Melanocyte of skin (primary cell): ENCODE measurements around the gene UBE2F. TPM values are rescaled to one million over a fixed set of nuclear protein-coding genes. Genes with fewer than 3 reads are reported as not detected.

ENCODE experiments used
- small RNA-seq, 2 donors: library from RNA; depleted of rRNA; stranded (forward); fragments of <200 nt; gene quantifications; one replicate each; pipeline ENCODE3, GENCODE V24; 2012
- total RNA-seq, 2 donors: library from RNA; depleted of rRNA; stranded (reverse); fragments of >200 nt; gene quantifications; 2 replicates each; pipeline ENCODE4 v1.2.3, GENCODE V29; 2012

Gene UBE2F
- 10 to 100 TPM; 55.9 to 58.2 TPM for total RNA-seq

DNA sequence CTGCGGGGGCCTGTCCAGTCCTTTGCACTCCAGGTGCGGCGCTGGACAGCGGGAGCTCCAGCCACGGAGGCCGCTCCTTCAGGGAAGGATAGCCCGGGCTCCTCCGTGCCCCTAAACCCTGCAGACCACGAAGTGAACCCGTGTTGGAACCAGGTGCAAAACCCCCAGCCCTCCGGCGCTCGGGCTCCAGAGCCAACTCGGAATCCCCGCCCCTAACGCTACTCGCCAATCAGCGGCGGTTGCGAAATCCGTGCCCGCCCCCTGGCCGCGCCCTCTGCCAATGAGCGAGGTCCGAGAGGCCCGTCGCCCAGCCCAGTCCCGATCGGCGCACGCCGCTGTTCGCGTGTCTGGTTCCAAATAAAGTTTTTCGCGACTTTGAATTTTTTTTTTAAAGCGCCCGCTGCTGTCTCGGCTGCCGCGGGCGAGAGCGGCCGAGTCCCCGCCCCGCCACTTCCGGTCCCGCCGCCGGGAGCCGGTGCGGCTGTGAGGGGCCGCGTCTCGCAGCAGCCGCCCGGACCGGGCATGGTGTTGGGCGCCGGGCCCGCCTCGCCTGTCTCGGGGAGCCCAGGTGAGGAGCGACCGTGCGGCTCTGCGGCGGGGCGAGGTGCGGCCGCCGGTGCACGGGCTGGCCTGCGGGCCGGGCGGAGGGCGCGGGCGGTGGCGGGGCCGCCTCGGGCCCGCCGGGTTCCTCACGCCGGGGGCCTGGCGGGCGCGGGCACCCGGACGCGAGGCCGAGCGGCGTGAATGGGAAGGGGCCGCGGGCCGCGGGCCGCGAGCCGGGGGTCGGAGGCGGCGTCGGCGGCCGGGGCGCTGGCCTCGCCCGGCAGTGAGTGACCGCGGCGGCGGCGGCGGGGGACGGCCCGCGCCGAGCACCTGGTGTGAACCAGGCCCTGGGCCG lies at the start of gene UBE2F:
Gene UBE2F, plus strand, starts transcription at position 450 of the 898 bp plus-strand sequence. CDS start 6,094 bp downstream, outside the sequence.

GRCh38 chr2:238060542-238061314 lies 93.9 kb downstream of the UBE2F start, which contains the start of gene SCLY:
TSS of gene SCLY (plus strand) at chr2:238061001. CDS start at chr2:238061055, 54 bp downstream.

Small RNA genes within 50 kb of the gene (small RNA-seq; reads per million reads assigned to genes)
- 0 to 0.26 reads per million in 2 donors for gene RNU6-1333P

Other genes with a start within 250 kb of the UBE2F start
- under 1 TPM in 1 of 2 donors, not detected in 1; 0.34 TPM for gene RBM44, start 168.2 kb upstream of the UBE2F start, total RNA-seq
- gene RAMP1, start 107.4 kb upstream of the UBE2F start, total RNA-seq: 10 to 100 TPM in 1 of 2 donors, under 1 TPM in 1; 0.33 to 11.0 TPM
- 10 to 100 TPM; 13.4 to 37.6 TPM for gene SCLY, start 94.0 kb downstream of the UBE2F start, total RNA-seq
- under 1 TPM in 1 of 2 donors, not detected in 1; under 0.01 TPM for gene ESPNL, start 133.3 kb downstream of the UBE2F start, total RNA-seq
- gene KLHL30, start 171.7 kb downstream of the UBE2F start, total RNA-seq: not detected
- 1 to 10 TPM in 1 of 2 donors, under 1 TPM in 1; 0.34 to 2.0 TPM for gene ERFE, start 192.0 kb downstream of the UBE2F start, total RNA-seq
- 10 to 100 TPM; 73.0 to 91.2 TPM for gene ILKAP, start 236.7 kb downstream of the UBE2F start, total RNA-seq